ENCODE data around the gene CPLX4.
A peak's percentile ranks its signal among the peaks of the same experiment; 100 is the strongest.

Gene CPLX4

GRCh38 chr18:59305295-59305694 lies 13.2 kb downstream of the CPLX4 start:
- DNase-seq = peak; percentile 50

GRCh38 chr18:59303656-59304195 lies 14.7 kb downstream of the CPLX4 start:
- DNase-seq = peak; percentile 83

GRCh38 chr18:59303006-59303405 lies 15.4 kb downstream of the CPLX4 start:
- peak; percentile 49 for DNase-seq

GRCh38 chr18:59301929-59302328 lies 16.5 kb downstream of the CPLX4 start:
- peak; percentile 79 for DNase-seq

GRCh38 chr18:59300676-59301285 lies 17.7 kb downstream of the CPLX4 start:
- DNase-seq = no peak

GRCh38 chr18:59298871-59299270 lies 19.6 kb downstream of the CPLX4 start:
- DNase-seq = no peak

- DNase-seq = no peak
Observed at GRCh38 chr18:59293317-59293716, 25.1 kb downstream of the CPLX4 start.

- peak; percentile 87 for DNase-seq
Observed at GRCh38 chr18:59286341-59286740, 32.1 kb downstream of the CPLX4 start.

GRCh38 chr18:59282341-59282740 lies 36.1 kb downstream of the CPLX4 start:
- DNase-seq = no peak

GRCh38 chr18:59279722-59280121 lies 38.7 kb downstream of the CPLX4 start:
- DNase-seq = no peak

GRCh38 chr18:59279193-59279592 lies 39.3 kb downstream of the CPLX4 start:
- DNase-seq = no peak

- DNase-seq = no peak
Observed at GRCh38 chr18:59278793-59279192, 39.7 kb downstream of the CPLX4 start.

GRCh38 chr18:59276047-59276446 lies 42.4 kb downstream of the CPLX4 start:
- DNase-seq = peak; percentile 81

GRCh38 chr18:59275406-59275949 lies 43.0 kb downstream of the CPLX4 start:
- no peak for DNase-seq

GRCh38 chr18:59274533-59274928 lies 43.9 kb downstream of the CPLX4 start:
- no peak for DNase-seq

- DNase-seq = peak; percentile 81
Observed at GRCh38 chr18:59273759-59274532, 44.5 kb downstream of the CPLX4 start.

GRCh38 chr18:59272891-59273758 lies 45.3 kb downstream of the CPLX4 start, which contains the start of gene RAX:
TSS of gene RAX (minus strand) at chr18:59273454. CDS start at chr18:59273206, 248 bp downstream.
- peak; percentile 97 for DNase-seq

- peak; percentile 79 for DNase-seq
Observed at GRCh38 chr18:59272221-59272888, 46.1 kb downstream of the CPLX4 start.

- DNase-seq = no peak
Observed at GRCh38 chr18:59271606-59272220, 46.7 kb downstream of the CPLX4 start.

GRCh38 chr18:59270689-59271257 lies 47.7 kb downstream of the CPLX4 start:
- peak; percentile 84 for DNase-seq

GRCh38 chr18:59269563-59270119 lies 48.8 kb downstream of the CPLX4 start:
- DNase-seq = peak; percentile 83
